ENCODE measurements around the gene GAD1.

GAD1 gene

DNA sequence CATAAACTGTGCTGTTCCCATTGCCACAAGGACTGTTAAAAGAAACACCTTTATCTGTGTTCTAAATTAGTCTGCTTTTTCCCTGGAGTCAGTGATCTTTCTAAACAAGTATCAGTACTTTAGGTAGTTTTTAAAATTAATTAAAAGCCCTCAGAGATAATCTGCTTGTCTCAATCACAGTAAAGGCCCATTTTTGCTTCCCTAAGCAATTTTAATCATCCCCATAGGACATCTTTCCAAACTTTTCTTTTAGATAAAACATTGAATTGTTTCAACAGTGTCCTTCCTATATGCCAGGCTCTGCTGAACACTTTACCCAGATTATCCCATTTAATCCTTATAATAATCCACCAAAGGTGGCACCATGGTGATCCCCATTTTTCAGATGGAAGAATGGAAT is 42.6 kb upstream of the GAD1 start:
- Mint-ChIP-seq H3K4me3 (peak overlapping the region in 1 of 3 experiments; percentile 61), H3K27ac (no peak overlapping the region), H3K4me1 (peaks cover 9% of the 10 kb centered on the region), H3K27me3 (ENCODE audit: low read depth) (peaks cover 42% of the 10 kb centered on the region), H3K36me3 (ENCODE audit: low read depth) (no peaks in the 10 kb centered on the region), H3K9me3 (no peaks in the 10 kb centered on the region)
- TF ChIP-seq, protein P1, sequence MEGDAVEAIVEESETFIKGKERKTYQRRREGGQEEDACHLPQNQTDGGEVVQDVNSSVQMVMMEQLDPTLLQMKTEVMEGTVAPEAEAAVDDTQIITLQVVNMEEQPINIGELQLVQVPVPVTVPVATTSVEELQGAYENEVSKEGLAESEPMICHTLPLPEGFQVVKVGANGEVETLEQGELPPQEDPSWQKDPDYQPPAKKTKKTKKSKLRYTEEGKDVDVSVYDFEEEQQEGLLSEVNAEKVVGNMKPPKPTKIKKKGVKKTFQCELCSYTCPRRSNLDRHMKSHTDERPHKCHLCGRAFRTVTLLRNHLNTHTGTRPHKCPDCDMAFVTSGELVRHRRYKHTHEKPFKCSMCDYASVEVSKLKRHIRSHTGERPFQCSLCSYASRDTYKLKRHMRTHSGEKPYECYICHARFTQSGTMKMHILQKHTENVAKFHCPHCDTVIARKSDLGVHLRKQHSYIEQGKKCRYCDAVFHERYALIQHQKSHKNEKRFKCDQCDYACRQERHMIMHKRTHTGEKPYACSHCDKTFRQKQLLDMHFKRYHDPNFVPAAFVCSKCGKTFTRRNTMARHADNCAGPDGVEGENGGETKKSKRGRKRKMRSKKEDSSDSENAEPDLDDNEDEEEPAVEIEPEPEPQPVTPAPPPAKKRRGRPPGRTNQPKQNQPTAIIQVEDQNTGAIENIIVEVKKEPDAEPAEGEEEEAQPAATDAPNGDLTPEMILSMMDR (IDR thresholded peaks at IDR 0.05; ENCODE audit: unreplicated experiment in 3 of 3): no peak

DNA sequence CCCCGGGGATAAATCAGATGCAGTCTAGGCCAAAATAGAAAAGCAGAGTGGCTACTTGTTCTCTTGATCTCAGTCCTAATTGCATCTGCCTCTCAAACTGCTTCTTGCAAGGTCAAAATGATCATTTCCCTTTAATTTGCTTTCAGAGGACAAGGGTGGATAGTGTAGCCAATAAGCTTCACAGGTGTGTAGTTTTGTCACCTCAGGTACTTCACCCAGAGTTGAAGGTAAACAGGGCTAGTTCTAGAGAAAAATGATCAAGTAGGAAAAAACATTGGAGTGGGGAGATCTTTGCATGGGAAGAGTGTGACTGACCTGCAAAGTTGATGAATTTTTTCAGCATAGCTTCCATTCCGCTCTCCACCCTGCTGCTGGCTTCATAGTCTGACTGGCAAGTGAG is 37.8 kb upstream of the GAD1 start:
- no peaks in the 10 kb centered on the region for H3K36me3 Mint-ChIP-seq (ENCODE audit: low read depth)
- TF ChIP-seq, protein P1 (IDR thresholded peaks at IDR 0.05; ENCODE audit: unreplicated experiment in 3 of 3): no peak
- no peak overlapping the region for H3K4me3 Mint-ChIP-seq
- H3K27me3 Mint-ChIP-seq (ENCODE audit: low read depth): peaks cover 10% of the 10 kb centered on the region
- H3K27ac Mint-ChIP-seq: no peak overlapping the region
- H3K9me3 Mint-ChIP-seq: no peaks in the 10 kb centered on the region
- H3K4me1 Mint-ChIP-seq: no peaks in the 10 kb centered on the region

DNA sequence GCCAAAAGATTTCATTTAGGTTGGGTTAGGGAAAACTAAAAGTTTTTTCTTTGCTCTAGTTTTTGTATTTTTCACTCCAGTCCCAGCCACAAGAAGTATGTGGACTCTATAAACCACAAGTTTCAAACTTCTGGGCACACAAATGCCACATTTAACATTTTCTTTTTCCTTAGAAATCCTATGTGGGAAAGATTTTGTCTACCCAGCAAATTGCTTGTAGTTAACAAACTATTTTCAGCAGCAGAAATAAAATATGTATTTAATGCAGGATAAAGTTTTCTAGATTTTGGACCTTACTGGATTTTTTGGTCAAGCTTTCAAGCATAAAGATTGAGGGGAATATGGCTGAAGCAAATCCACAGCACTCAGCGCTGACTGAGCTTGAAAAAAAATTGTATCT is 37.4 kb upstream of the GAD1 start:
- no peaks in the 10 kb centered on the region for H3K4me1 Mint-ChIP-seq
- no peaks in the 10 kb centered on the region for H3K36me3 Mint-ChIP-seq (ENCODE audit: low read depth)
- TF ChIP-seq, protein P1 (IDR thresholded peaks at IDR 0.05; ENCODE audit: unreplicated experiment in 3 of 3): no peak
- no peak overlapping the region for H3K27ac Mint-ChIP-seq
- H3K9me3 Mint-ChIP-seq: no peaks in the 10 kb centered on the region
- no peak overlapping the region for H3K4me3 Mint-ChIP-seq
- H3K27me3 Mint-ChIP-seq (ENCODE audit: low read depth): peaks cover 7% of the 10 kb centered on the region

DNA sequence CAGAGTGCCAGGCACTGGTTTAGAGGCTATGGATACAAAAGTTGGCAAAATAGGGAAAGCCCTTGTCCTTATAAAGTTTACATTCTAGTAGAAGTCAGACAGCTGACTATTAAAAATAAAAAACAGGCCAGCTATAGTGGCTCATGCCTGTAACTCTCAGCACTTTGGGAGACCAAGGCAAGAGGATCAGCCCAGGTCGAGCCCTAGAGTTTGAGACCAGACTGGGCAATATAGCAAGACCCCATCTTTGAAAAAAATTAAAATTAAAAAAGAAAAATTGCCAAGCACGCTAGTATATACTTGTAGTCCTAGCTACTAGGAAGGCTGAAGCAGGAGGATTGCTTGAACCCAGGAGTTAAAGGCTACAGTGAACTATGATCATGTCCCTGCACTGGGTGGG is 34.0 kb upstream of the GAD1 start:
- no peaks in the 10 kb centered on the region for H3K27me3 Mint-ChIP-seq (ENCODE audit: low read depth)
- H3K36me3 Mint-ChIP-seq (ENCODE audit: low read depth): no peaks in the 10 kb centered on the region
- H3K9me3 Mint-ChIP-seq: no peaks in the 10 kb centered on the region

DNA sequence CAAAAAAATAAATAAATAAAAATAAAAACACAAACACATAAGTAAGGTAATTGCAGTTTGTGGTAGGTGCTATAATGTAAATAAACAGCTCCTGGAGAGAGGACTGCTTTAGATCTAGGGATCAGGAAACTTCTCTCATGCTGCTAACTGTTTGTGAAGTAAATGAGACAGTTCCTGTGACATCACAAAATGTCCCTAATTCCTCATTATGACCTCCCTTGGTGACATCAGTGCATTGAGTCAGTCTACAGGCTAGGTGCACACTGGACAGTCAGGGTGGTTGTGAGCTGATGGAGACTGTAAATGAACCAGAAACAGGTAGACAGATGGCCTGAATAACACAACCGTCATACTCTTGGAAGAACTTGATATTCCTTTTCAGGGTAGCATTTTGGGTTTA is 33.1 kb upstream of the GAD1 start:
- H3K4me1 Mint-ChIP-seq: no peaks in the 10 kb centered on the region
- no peaks in the 10 kb centered on the region for H3K36me3 Mint-ChIP-seq (ENCODE audit: low read depth)
- TF ChIP-seq, protein P1 (IDR thresholded peaks at IDR 0.05; ENCODE audit: unreplicated experiment in 3 of 3): no peak
- no peak overlapping the region for H3K27ac Mint-ChIP-seq
- H3K4me3 Mint-ChIP-seq: no peak overlapping the region
- no peaks in the 10 kb centered on the region for H3K9me3 Mint-ChIP-seq
- H3K27me3 Mint-ChIP-seq (ENCODE audit: low read depth): no peaks in the 10 kb centered on the region

More for the DNA sequence above, 34.0 kb upstream of the GAD1 start:
- TF ChIP-seq, protein P1 (IDR thresholded peaks at IDR 0.05; ENCODE audit: unreplicated experiment in 3 of 3): no peak
- H3K4me1 Mint-ChIP-seq: no peaks in the 10 kb centered on the region
- no peak overlapping the region for H3K4me3 Mint-ChIP-seq
- no peak overlapping the region for H3K27ac Mint-ChIP-seq

DNA sequence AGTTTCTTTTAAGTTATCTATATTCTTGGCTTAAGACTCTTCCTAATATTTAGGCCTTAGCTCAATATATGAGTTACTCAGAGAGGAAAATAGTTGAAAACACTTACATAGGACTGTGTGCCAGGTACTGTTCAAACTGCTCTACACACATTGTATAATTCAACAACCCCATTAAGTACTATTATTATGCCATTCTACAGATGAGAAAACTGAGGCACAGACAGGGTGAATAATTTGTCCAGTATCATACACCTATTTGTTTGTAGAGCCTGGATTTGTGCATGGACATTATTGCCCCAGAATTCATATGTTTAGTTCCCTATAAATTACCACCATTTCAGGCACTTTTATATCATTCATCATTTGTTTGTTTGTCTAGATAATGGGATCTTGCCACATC is 17.7 kb upstream of the GAD1 start:
- Mint-ChIP-seq H3K27me3 (ENCODE audit: low read depth) (peaks cover 17% of the 10 kb centered on the region), H3K36me3 (ENCODE audit: low read depth) (no peaks in the 10 kb centered on the region), H3K9me3 (no peaks in the 10 kb centered on the region), H3K4me1 (no peaks in the 10 kb centered on the region), H3K4me3 (no peak overlapping the region), H3K27ac (no peak overlapping the region)
- TF ChIP-seq, protein P1 (IDR thresholded peaks at IDR 0.05; ENCODE audit: unreplicated experiment in 3 of 3): no peak
